GM18867 (cell line): ENCODE data around the gene TECTA.
"Not testable (repeated sequence)": the region's sequence is repeated elsewhere in the genome, so short reads cannot be mapped to it uniquely, and the experiment has no call there.

Experiments
- ATAC-seq: cut with Tn5 transposase; IDR thresholded peaks from one replicate; pipeline ENCODE4 v1.9.1; 2021; ENCODE audit warnings: mild to moderate bottlenecking, moderate library complexity; ENCODE audit not compliant: unreplicated experiment

TECTA gene

GRCh38 chr11:121089566-121089965, 11.5 kb upstream of the TECTA start:
- no peak for ATAC-seq

- ATAC-seq, result no peak
Observed at GRCh38 chr11:121090145-121090721, 10.8 kb upstream of the TECTA start.

- no peak for ATAC-seq
Observed at GRCh38 chr11:121091492-121092152, 9.4 kb upstream of the TECTA start.

GRCh38 chr11:121095561-121095960, 5.5 kb upstream of the TECTA start:
- no peak for ATAC-seq

GRCh38 chr11:121099364-121099763, 1.7 kb upstream of the TECTA start:
- ATAC-seq, result no peak

DNA sequence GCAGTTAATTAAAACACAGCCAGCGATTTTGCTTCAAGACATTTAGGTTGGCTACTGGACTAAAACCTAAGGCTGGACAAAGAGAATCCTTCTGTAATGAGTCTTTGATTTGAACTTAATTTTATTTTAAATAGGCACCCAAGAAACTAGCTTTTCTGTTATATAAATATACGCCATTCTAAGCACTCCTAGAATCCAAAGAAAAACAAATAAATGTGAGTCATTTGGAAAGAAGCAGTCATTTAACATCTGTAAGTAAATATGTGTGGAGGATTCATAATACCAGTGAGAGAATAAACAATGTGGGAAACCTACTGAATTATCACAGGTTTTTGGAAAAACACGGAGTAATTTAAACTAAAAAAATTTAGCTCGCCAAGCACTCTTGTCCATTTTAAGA, 1.2 kb upstream of the TECTA start:
- ATAC-seq, result no peak

DNA sequence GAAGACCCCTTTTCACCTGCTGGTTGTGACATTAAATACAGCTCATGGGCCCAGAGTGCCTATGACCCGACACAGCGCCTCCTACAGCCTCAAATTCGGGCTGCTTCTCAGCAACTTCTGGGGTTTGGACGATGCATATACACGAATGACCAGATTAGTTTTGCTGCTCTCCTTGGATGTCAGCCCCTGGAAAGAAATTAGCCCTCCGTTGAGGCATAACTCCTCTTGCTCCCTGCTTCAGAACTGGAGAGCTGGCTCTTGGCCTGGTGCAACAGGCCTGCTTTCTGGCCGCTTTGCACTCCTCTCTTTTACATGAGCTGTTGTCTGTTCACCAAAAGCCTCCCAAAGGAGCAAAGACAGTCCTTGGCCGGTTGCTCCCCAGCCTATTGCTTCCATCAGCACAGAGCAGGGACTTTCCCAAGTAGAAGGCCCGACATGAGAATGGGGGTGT, 3.3 kb downstream of the TECTA start:
- no peak for ATAC-seq

- no peak for ATAC-seq
Observed at GRCh38 chr11:121105063-121105480, 4.0 kb downstream of the TECTA start.

- no peak for ATAC-seq
Observed at GRCh38 chr11:121105481-121106195, 4.6 kb downstream of the TECTA start.

- no peak for ATAC-seq
Observed at GRCh38 chr11:121106812-121107211, 5.8 kb downstream of the TECTA start.

DNA sequence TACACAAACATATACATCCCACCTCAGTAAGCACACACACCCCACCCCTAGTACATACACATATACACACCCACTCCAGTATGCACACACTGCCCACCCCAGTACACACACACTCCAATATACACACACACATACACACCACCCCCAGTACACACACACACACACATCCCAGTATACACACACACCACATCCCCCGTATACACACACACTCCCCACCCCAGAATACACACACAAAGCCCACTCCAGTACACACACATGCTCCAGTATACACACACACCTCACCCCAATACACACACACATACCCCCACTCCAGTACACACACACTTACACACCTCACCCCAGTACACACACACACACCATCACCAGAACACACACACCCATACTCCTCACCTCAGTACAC, 7.4 kb downstream of the TECTA start:
- ATAC-seq, result no peak

- ATAC-seq, result no peak
Observed at GRCh38 chr11:121109471-121109870, 8.4 kb downstream of the TECTA start.

DNA sequence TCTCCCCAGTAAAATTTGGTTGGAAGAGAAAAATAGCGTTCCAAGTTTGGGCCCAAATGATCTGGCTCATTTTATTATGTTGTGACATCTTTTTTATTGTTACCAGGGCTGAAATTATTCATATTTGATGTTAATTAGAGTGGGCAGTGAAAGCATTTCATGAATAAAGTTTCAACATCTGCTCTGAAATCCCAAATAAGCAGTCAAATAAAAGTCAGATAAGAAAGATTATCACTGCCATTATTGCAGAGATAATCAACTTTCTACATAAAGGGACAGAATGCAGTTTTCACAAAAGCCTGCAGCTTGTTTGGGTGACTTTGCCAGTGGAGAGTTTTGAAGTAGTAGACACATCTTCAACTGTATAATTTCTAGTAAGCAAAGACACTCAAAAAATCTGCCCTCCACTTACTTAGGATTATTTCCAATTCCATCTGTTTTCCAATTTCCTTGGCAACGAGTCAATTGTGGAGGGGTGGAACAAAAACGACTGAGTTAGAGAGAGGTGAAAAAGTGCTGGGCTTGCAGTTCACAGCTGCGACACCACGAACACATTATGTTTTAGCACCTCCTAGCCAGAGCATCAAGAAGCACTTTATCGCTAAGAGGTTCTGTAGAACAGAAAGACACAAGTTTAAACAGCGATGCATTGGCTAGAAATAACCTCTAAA, 9.0 kb downstream of the TECTA start:
- no peak for ATAC-seq

- ATAC-seq, result no peak
Observed at GRCh38 chr11:121110871-121111724, 10.1 kb downstream of the TECTA start.

DNA sequence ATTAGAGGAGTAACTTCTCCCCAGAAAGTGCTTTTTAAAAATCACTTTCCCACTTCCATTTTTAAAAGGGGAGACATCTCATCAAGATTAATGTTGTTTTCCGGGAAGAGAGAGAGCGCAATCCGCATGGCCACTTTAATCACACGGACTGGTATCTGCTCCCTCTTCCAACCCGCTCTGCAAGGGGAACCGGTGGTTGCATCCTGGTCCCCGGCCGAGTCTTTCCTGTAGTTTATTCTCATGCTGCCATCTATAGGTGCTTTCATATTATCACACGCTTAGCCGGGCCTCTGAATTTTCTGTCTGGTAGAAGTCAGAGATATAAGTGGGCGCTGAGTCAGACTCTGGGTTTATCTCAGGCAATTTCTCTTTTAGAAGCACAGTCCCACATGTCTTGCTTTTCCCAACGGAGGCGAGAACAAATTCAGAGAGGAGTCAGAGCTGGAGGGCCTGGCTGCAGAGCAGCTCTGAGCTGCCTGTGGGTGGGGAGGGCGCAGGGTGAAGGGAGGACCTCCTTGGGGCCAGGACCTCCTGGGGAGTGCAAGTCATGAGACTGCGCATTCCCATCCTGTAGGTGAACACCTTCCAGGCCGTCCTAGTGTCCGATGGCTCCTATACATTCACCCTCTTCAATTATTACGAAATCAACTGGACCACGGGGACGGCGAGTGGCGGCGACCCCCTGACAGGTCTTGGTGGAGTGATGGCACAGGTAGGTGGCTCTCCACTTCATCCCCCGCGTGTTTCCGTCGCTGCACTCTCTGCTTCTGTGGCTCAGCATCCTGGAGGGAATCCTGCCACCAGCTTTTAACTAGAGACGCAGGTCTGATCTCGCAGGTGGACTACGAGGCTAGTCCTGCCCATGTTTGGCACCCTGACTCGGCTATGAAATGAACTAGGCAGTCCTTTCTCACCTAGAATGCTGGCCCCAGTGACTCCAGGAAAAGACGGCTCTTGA, 11.7 kb downstream of the TECTA start:
- no peak for ATAC-seq

- no peak for ATAC-seq
Observed at GRCh38 chr11:121113611-121114010, 12.6 kb downstream of the TECTA start.

DNA sequence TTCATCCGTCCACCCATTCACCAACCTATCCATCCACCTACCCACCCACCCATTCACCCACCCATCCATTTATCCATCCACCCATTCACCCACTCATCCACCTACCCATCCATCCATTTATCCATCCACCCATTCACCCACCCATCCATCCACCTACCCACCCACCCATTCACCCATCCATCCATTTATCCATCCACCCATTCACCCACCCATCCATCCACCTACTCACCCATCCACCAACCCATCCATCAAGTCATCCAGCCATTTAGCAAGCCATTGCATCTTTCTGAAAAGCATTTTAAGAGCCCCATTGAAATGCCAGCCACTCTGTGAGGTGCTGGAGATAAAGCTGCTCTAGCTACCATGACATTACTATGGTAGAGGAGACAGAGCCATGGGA, 14.0 kb downstream of the TECTA start:
- not testable (repeated sequence) for ATAC-seq

- no peak for ATAC-seq
Observed at GRCh38 chr11:121117788-121118187, 16.7 kb downstream of the TECTA start.

DNA sequence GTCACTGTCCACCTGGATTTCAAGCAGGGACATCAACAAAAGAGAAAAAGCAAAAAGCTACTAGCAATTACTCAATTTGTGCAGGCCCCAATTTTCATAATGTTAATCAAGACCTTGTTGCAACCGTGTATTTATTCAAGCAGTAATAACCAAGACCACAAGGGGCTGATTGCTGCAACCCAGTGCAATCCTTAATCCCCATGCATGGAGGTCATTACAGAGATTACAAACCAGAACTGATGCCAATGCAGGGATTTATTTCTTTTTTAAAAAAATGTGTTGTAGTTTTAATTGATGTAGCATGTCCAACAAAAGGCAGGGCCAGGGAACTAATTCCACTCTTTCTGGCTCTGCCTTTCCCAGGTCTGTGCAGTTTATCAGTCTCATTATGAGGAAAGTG, 18.4 kb downstream of the TECTA start:
- no peak for ATAC-seq

DNA sequence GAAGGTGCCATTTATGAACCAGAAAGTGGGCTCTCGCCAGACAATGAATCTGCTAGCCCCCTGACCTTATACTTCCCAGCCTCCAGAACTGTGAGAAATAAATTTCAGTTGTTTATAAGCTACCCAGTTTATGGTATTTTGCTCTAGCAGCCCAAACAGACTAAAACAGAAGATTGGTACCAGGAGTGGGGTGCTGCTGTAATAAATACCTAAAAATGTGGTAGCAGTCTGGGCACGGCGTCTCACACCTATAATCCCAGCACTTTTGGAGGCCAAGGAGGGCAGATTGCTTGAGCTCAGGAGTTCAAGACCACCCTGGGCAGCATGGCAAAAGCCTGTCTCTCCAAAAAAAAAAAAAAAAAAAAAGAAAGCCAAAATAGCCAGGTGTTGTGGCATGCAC, 21.3 kb downstream of the TECTA start:
- no peak for ATAC-seq
